Stimulated activated CD4-positive, alpha-beta T cell treated with anti-CD3 and anti-CD28 coated beads, Interleukin-4, amount 100 ng/mL, for 48 hours (primary cell): ENCODE measurements around the gene FOXS1.
"Not testable (repeated sequence)": the region's sequence is repeated elsewhere in the genome, so short reads cannot be mapped to it uniquely, and the experiment has no call there.

ENCODE experiments used
- DNase-seq, 2 donors: peaks; one replicate each; pipeline ENCODE4 v3.0.0-alpha.2; 2020; ENCODE audit warnings: low read depth in 2 of 2

Gene FOXS1

DNA sequence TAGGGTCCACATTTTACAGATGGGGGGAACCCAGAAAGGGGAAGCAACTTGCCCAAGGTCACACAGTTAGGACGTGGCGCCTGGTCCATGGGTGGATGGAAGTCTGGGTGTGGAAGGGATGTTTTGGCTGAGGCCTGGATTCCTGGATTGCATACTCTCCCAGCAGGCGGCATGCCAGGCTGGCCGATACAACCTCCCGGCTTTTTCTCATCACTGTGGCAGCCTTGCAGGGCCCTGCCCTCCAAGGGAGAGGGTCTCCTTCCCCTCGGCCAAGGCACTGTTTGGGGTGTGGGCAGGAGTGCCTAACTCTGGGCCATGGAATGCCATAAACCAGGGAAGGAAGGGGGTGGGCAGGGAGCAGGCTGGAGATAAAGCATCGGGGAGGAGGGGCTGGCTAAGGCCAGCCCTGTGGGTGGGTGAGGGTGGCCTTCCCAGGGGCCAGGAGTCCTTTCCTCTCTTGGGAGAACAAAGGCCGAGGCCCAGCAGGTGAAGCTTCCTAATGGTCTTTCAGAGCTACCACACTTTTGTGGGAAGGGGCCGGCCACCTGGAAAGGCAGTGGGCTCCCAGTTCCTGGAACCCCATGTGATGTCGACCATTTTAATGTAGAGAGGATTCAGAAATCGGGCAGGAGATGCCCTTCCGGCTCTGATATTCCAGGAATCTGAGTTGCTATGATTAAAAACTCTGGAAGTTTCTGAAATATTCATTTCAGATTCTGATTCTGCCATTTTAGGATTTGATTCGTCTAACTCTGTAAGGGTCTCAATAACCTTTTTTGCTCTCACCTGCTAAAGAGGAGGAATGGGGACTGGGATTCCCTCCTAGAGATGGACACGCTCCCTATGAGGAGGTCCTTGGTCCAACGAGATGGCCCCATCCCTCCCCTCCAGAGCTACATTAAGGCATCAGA lies 4.2 kb downstream of the FOXS1 start:
- DNase-seq, result no peak

DNA sequence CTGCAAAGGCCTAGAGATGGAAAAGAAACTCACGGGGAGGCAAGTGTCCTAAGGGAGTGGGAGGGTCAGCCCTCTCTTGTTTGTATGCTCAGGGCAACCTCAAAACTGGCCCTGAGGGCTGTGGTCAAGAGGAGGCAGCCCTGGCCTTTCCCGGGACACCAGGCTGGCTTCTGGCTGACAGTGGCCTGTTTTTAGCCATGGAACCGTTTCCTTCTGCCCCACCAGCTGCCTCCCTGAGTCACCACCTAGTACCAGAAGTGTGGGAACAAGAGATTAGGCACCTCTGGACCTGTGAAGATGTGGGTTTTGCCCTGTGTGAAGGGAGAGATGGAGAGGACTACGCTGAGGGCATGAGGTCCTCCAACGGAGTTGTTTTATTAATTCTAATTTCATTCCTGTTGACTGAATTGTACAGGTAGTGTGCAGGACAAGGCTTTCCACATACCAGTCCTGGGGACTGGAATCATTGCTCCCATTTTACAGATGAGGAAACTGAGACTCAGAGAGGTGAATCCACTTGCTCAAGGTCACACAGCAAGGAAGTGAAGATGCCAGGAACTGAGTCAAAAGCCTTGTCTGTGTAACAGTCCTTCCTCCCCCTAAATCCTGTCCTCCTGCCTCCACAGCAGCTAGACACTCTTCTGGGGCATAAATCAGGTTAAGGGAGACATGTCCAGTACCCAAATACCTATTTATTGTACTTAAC lies 5.5 kb downstream of the FOXS1 start:
- no peak for DNase-seq

- DNase-seq, result no peak
Measured at GRCh38 chr20:31838646-31839292, 6.6 kb downstream of the FOXS1 start.

- DNase-seq, result no peak
Measured at GRCh38 chr20:31837896-31838397, 7.5 kb downstream of the FOXS1 start.

- no peak for DNase-seq
Measured at GRCh38 chr20:31836853-31837608, 8.4 kb downstream of the FOXS1 start.

DNA sequence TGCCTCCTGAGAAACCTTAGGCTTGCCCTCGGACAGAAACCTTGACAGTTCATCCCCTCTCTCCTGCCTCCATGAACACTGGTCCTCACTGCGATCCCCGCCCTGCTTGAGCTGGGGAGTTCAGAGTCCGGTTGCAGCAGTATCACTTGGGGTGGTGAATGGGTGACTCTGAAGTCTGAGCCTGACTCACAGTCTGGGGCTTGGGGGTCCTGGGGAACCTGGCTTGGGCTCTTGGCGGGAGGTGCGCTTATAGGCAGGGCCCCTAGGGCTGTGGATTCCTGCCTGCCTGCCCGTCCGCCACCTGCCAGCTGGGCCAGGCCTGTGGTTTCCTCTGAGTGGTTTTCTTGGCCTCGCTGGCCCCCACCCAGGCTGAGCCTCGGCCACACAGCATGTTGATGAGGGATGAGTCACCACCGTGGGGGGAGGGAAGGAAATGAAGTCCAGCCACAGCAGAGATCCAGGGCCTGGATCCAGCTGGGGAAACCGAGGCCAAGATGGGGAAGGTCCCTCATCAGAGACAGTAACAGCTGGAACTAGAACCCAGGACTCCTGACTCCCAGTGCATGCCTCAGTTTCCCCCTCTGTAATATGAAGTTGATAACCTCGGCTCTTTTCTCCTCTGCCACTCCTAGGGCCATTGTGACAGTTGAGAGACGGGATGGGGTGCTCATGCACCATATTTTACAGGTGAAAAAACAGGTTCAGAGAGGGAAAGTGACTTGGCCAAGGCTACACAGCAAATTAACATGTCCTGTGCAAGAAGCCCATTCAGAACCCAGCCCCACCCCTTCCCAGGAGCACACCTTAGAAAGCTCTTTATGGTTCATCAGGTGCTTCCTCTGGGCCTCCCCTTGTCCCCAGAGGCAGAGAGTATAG lies 9.2 kb downstream of the FOXS1 start:
- DNase-seq, result peak in 1 of 2 donors; percentile 16

GRCh38 chr20:31835554-31835953 lies 9.8 kb downstream of the FOXS1 start:
- no peak for DNase-seq

GRCh38 chr20:31833931-31834521 lies 11.4 kb downstream of the FOXS1 start:
- DNase-seq, result no peak

DNA sequence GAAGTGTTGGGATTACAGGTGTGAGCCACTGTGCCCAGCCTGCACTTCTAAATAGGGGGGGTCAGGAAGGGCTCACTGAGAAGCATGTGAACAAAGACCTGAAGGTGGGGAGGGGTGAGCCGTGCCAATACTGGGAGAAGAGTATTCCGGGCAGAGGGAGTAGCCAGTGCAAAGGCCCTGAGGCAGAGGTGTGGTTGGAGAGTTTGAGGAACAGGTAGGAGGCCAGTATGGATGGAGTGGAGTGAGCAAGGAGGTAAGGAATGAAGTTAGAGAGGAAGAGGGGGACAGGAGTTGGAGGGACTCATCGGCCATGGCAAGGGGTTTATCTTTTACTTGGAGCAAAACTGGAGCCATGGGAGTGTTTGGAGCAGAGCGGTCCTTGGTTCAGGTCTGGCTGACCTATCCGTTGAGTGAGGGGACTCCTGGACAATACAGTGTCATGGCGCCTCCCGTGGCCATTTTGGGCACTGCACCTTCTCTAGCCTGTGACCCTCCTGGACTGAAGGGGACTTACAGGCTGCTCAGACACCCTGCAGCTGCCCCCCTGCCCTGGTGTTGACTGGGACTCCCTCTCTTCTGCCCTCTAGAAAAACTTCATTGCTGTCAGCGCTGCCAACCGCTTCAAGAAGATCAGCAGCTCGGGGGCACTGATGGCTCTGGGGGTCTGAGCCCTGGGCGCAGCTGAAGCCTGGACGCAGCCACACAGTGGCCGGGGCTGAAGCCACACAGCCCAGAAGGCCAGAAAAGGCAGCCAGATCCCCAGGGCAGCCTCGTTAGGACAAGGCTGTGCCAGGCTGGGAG lies 12.1 kb downstream of the FOXS1 start:
- peak; percentile 49 to 72 for DNase-seq

DNA sequence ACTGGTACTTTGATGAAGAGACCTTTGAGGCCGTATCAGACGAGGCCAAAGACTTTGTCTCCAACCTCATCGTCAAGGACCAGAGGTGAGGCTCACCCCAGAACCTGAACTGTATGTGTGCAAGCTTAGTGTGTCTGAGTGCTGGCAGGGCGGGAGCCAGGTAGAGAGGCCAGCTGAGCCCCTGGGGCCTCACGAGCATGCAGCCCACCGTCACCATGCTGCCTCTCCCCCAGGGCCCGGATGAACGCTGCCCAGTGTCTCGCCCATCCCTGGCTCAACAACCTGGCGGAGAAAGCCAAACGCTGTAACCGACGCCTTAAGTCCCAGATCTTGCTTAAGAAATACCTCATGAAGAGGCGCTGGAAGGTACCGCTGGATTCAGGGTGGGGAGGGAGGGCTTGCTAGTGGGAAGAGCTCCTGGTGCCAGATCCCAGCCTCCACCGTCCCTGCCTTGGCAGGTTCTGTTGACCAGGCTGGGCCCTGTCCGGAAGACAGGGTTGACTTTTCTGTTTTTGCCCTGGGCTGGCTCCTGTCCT lies 13.6 kb downstream of the FOXS1 start:
- DNase-seq, result no peak

DNA sequence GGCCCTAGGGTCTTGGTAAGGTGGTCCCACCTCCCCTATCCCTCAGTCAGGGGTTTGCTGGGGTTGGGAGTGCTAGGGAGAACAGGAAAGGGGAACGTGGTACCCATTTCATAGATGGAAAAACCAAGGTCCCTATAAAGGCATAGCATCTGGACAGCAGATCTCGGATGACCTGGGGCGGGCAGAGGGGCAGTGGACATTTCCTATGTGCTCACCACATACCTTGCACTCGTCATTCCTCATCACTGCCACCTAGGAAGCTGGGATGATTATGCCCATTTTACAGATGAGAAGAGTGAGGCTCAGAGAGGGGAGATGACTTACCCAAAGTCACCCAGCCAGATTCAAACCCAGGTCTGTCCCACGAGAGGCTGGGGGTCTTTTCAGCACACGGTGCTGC lies 14.2 kb downstream of the FOXS1 start:
- no peak for DNase-seq

- DNase-seq, result no peak
Measured at GRCh38 chr20:31830406-31830981, 14.9 kb downstream of the FOXS1 start.

DNA sequence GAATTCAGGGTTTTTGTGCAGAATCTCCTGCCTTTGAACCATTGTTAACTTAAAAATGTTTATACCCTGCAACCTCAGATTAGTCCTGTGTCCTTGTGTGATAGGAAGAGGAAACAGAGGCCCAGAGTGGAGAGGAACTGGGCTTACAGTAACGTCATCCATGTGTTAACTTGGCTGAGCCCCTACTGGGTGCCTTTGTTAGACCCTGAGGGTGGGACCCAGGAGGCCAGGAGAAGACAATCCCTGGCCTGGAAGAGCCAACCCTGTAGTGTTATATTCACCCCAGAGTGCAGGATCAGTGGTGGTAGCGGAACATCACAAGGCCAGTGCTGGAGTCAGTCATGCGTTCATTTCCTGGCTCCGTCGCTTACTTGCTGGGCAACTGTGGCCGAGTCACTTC lies 15.7 kb downstream of the FOXS1 start:
- no peak for DNase-seq

DNA sequence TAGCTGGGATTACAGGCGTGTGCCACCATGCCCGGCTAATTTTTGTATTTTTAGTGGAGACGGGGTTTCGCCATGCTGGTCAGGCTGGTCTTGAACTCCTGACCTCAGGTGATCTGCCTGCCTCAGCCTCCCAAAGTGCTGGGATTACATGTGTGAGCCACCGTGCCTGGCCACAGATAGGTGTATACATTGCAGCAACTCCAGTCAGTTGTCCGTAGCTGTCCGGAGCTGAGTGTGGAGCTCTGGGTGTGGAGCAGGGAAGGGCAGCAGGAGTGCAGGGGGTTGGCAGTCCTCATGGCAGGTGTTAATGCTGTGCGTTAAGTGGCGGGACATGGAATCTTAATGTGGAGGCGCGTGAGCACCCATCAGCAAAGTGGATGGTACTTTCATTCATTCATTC lies 17.4 kb downstream of the FOXS1 start:
- not testable (repeated sequence) for DNase-seq

DNA sequence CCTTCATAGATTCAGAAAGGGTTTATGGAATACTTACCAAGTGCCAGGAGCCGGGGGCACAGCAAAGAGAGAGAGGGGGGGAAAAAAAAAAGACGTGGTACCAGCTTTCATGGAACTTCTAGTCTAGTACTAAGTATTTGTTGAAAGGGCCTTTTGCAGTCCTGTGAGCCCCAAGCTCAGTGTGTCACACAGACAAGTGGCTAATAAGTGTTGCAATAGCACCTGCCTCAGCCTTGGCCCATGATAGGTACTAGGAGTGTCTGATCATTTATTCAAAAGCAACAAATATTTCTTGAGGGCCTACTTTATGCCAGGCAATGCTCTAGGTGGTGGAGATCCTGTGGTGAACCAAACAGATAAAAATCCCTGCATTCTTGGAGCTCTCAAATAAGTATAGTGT lies 18.3 kb downstream of the FOXS1 start:
- no peak for DNase-seq

DNA sequence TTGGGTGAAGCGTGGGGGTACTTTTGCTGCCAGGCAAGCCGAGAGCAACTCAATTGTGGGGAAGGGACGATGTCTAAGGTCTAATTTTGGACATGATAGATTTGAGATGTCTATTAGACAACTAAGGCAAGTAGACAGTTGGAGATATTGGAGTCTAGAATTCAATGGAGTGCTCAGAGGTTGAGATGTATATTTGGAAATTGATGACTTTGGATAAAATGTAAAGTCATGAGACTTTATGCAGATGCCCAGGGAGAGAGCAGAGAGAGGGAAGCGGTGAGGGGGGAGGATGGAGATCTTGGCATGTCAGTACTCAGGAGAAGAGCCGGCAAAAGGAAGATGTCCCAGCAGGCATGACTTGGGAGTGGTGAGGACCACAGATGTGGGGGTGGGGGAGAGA lies 19.3 kb downstream of the FOXS1 start:
- no peak for DNase-seq

- no peak for DNase-seq
Measured at GRCh38 chr20:31824554-31825313, 20.7 kb downstream of the FOXS1 start.

DNA sequence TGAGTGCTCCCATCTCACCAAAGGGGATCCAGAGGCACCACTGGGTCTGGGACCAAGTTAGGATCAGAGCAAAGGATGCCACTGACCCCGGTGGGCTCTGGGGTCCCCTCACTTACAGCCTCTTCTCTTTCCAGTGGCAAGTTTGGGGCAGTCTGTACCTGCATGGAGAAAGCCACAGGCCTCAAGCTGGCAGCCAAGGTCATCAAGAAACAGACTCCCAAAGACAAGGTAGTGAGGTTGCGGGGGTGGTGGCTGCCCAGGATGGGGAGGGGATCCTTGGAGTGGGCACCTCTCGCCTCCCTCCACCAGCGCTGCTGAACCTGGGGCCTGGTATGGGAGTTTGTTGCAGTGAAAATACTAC lies 21.3 kb downstream of the FOXS1 start:
- DNase-seq, result no peak
